Colonic mucosa (tissue), 4 donors: ENCODE data around the gene ASL. TPM values are rescaled to one million over a fixed set of nuclear protein-coding genes. Genes with fewer than 3 reads are reported as not detected.

ENCODE experiments used
- DNase-seq: peaks from one replicate; pipeline ENCODE4 v3.0.0-alpha.2; 2020
- H3K27ac ChIP-seq: fragments of 200-600 bp; one replicate; pipeline ENCODE4 v1.8.0; 2021
- H3K27me3 ChIP-seq: fragments of 200-600 bp; one replicate; pipeline ENCODE4 v1.8.0; 2021
- H3K36me3 ChIP-seq: fragments of 200-600 bp; one replicate; pipeline ENCODE4 v1.8.0; 2021
- H3K4me1 ChIP-seq: fragments of 200-600 bp; one replicate; pipeline ENCODE4 v1.8.0; 2021; ENCODE audit warnings: mild to moderate bottlenecking
- H3K4me3 ChIP-seq: fragments of 200-600 bp; one replicate; pipeline ENCODE4 v1.8.0; 2021
- H3K9ac ChIP-seq, 2 donors: one replicate each; pipeline ENCODE4 v1.7.0; 2013; ENCODE audit warnings: control low read depth in 2 of 2, low read depth in 2 of 2, low read length in 2 of 2
- H3K9me3 ChIP-seq: fragments of 200-600 bp; one replicate; pipeline ENCODE4 v1.8.0; 2021
- intact Hi-C: fragments of 100-400 bp; cut with DNase I; formaldehyde crosslinking; loops from one replicate; pipeline ENCODE4 v1.14.1; 2022
- total RNA-seq, 2 donors: library from RNA; stranded (reverse); fragmentation: NEBNext Ultra II Directional in 1 of 2; extraction: Animal tissue kit (Norgen Biotek cat#: 25700) in 1 of 2; gene quantifications; one replicate each; pipeline ENCODE4 v1.2.1, GENCODE V29; 2021
- TF ChIP-seq, protein P1 (sequence below): fragments of 200-600 bp; IDR thresholded peaks from one replicate; pipeline ENCODE4 v1.8.0; 2022; ENCODE audit warnings: antibody characterized with exemption, mild to moderate bottlenecking
- donor health status: healthy.
- donor health status: DM: no; HTN: no; CAD: no.
- donor health status: DM: no; HTN: no; CAD: no.

Gene ASL
- total RNA-seq, 2 donors from 2014 or later: 134 to 144 TPM

DNA sequence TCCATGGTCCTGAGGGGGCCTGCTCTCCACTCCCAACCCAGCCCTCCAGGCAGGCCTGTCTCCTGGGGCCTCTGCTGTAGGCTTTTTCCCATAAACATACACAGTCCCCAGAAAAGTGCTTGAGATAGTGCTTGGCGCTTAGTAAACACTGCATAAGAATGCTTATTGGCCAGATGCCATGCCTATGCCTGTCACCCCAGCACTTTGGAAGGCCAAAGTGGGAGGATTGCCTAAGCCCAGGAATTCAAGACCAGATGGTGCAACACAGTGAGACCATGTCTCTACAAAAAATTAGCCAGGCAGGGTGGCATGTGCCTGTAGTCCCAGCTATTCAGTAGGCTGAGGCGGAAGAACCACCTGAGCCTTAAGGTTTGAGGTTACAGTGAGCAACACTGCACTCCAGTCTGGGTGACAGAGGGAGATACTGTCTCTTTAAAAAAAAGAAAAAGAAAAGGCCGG, 24.6 kb upstream of the ASL start:
- DNase-seq: no peak
- TF ChIP-seq, protein P1, sequence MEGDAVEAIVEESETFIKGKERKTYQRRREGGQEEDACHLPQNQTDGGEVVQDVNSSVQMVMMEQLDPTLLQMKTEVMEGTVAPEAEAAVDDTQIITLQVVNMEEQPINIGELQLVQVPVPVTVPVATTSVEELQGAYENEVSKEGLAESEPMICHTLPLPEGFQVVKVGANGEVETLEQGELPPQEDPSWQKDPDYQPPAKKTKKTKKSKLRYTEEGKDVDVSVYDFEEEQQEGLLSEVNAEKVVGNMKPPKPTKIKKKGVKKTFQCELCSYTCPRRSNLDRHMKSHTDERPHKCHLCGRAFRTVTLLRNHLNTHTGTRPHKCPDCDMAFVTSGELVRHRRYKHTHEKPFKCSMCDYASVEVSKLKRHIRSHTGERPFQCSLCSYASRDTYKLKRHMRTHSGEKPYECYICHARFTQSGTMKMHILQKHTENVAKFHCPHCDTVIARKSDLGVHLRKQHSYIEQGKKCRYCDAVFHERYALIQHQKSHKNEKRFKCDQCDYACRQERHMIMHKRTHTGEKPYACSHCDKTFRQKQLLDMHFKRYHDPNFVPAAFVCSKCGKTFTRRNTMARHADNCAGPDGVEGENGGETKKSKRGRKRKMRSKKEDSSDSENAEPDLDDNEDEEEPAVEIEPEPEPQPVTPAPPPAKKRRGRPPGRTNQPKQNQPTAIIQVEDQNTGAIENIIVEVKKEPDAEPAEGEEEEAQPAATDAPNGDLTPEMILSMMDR: no peak
- intact Hi-C loops: no loop called here
- Histone ChIP-seq H3K27ac (no peak overlapping the region), H3K27me3 (no peaks in the 10 kb centered on the region), H3K4me1 (no peaks in the 10 kb centered on the region), H3K9me3 (no peaks in the 10 kb centered on the region), H3K4me3 (no peak overlapping the region), H3K36me3 (no peaks in the 10 kb centered on the region), H3K9ac (no peak overlapping the region)

DNA sequence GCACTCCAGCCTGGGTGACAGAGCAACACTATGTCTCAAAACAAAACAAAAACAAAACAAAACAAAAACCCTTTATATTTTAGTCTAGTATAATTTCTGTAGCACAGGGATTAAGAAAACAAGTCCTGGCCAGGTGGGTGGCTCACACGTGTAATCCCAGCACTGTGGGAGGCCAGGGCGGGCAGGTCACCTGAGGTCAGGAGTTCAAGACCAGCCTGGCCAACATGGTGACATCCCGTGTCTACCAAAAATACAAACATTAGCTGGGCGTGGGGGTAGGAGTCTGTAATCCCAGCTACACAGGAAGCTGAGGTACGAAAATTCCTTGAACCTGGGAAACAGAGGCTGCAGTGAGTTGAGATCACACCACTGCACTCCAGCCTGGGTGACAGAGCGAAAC, 23.2 kb upstream of the ASL start:
- Histone ChIP-seq H3K9ac (no peak overlapping the region), H3K36me3 (no peaks in the 10 kb centered on the region), H3K27ac (no peak overlapping the region), H3K4me3 (no peak overlapping the region), H3K4me1 (no peaks in the 10 kb centered on the region), H3K9me3 (no peaks in the 10 kb centered on the region), H3K27me3 (no peaks in the 10 kb centered on the region)
- TF ChIP-seq, protein P1: no peak
- DNase-seq: no peak
- intact Hi-C loops: no loop called here

DNA sequence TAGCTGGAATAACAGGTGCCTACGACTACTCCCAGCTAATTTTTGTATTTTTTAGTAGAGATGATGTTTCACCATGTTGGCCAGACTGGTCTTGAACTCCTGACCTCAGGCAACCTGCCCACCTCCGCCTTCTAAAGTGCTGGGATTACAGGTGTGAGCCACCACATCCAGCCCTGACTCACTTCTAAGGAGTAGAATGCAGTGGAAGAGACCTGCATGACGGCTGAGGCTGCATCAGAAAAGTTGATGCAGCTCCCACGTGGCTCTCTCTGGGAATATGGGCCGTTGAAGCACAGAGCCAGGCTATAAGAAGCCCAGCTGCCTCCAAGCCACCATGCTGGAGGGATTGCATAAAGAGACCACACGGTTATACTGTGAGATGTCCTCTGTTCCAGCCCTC, 21.6 kb upstream of the ASL start:
- H3K27ac ChIP-seq: no peak overlapping the region
- intact Hi-C loops: no loop called here

DNA sequence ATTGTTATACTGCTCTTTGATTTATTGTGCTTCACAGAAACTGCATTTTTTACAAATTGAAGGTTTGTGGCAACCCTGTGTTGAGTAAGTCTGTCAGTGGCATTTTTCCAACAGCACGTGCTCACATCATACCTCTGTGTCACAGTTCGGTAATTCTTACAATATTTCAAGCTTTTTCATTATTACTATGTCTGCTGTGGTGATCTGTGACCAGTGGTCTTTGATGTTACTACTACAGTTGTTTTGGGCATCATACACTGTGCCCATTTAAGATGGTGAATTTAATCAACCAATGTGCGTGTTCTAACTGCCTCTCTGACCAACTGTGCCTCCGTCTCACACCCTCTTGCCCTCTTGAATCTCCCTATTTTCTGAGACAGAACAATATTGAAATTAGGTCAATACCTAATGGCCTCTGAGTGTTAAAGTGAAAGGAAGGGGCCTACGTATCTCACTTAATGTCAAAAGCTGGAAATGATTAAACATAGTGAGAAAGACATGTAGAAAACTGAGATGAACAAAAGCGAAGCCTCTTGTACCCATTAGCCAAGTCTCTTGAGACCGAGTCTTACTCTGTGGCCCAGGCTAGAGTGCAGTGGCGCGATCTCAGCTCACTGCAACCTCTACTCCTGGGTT, 20.2 kb upstream of the ASL start:
- Histone ChIP-seq H3K9ac (no peak overlapping the region), H3K9me3 (no peaks in the 10 kb centered on the region), H3K4me1 (no peaks in the 10 kb centered on the region), H3K4me3 (no peak overlapping the region), H3K27ac (no peak overlapping the region), H3K36me3 (no peaks in the 10 kb centered on the region), H3K27me3 (no peaks in the 10 kb centered on the region)
- intact Hi-C loops: no loop called here
- DNase-seq: no peak
- TF ChIP-seq, protein P1: no peak

More for the DNA sequence above, 21.6 kb upstream of the ASL start:
- TF ChIP-seq, protein P1: no peak
- Histone ChIP-seq H3K4me1 (no peaks in the 10 kb centered on the region), H3K36me3 (no peaks in the 10 kb centered on the region), H3K27me3 (no peaks in the 10 kb centered on the region), H3K4me3 (no peak overlapping the region), H3K9ac (no peak overlapping the region), H3K9me3 (no peaks in the 10 kb centered on the region)
- DNase-seq: no peak

DNA sequence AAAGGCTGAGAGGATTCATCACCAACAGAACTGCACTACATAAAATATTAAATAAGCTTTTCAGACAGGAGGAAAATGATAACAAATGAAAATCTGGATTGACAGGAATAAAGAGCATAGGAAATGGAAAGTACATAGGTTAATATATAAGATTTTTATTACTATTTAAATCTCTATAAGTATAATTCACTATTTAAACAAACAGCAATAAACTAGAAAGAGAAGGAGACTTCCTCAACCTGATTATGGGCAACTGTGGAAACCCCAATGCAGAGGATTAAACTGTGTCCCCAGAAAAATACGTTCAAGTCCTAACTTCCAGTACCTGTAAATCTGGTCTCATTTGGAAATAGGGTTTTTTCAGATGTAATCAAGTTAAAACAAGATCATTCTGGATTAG, 14.8 kb upstream of the ASL start:
- Histone ChIP-seq H3K4me3 (no peak overlapping the region), H3K27me3 (no peaks in the 10 kb centered on the region), H3K9ac (no peak overlapping the region), H3K36me3 (no peaks in the 10 kb centered on the region), H3K4me1 (no peaks in the 10 kb centered on the region), H3K9me3 (no peaks in the 10 kb centered on the region), H3K27ac (no peak overlapping the region)
- intact Hi-C loops: no loop called here
- TF ChIP-seq, protein P1: no peak
- no peak for DNase-seq
